Activated CD4-positive, alpha-beta T cell treated with anti-CD3 and anti-CD28 coated beads for 24 hours (primary cell): ENCODE results near the gene KRTAP19-3.
"Not testable (repeated sequence)": the region's sequence is repeated elsewhere in the genome, so short reads cannot be mapped to it uniquely, and the experiment has no call there.

Experiments
- DNase-seq, 2 donors: peaks; one replicate each; pipeline ENCODE4 v3.0.0-alpha.2; 2020; ENCODE audit warnings: low read depth in 2 of 2

The KRTAP19-3 gene

GRCh38 chr21:30491963-30492428 is at the start of gene KRTAP19-3:
Gene KRTAP19-3 (minus strand): TSS chr21:30492013. CDS start chr21:30491957, 56 bp downstream.
- DNase-seq, result no peak

DNA sequence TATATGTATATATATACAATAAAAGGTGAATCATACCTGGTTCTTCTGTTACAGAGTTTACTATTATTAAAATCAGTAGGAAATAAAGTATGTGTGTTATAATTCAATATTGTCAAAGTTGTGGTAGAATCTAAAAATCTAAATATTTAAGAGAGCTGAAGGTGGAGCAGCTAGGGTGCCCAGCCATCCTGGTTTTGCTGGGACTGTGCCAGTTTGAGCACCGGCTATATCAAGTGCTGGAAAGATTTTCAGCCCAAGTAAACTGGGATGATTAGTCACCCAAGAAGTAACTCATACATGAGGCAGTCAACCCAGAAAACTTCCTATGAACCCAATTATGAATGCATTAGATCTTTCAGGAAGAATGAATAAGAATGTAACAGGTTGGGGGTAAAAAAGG is 27.1 kb upstream of the KRTAP19-3 start:
- DNase-seq, result no peak

- no peak for DNase-seq
Observed at GRCh38 chr21:30515681-30516080, 23.9 kb upstream of the KRTAP19-3 start.

DNA sequence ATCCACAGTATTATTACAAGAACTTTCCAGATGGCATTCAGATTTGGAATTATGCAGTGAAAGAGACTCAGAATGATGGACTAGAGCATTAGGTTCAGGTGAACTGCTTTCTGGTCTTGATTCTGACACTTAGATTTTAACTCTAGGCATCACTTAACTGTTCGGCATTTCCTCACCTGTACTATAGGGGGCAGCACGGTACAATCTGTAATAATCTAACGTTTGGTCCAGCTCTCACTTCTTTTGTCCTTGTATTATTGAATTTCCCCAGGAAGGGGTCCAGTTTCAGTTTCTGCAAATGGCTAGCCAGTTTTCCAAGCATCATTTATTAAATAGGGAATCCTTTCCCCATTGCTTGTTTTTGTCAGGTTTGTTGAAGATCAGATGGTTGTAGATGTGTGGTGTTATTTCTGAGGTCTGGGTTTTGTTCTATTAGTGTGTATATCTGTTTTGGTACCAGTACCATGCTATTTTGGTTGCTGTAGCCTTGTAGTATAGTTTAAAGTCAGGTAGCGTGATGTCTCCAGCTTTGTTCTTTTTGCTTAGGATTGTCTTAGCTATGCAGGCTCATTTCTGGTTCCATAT is 13.9 kb upstream of the KRTAP19-3 start:
- DNase-seq, result not testable (repeated sequence)

DNA sequence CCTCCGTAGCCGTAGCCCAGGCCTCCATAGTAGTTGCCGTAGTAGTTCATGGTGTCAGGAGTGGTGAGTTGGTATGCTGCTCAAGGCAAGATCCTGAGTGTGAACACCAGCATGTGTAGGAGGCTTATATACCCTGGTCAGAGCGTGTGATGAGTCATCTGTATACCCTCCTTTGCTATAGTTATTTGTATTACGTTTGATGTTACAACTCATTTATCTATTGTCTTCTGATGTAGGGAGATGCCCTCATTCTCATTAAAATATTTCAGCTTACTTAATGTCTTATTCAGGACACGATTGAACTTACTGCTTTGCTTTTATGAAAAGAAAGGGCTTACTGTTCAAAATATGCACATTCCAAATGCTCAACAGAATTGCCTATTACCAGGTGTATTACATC is 10.2 kb upstream of the KRTAP19-3 start, which contains the start of gene KRTAP19-5:
Gene KRTAP19-5, minus strand, starts transcription at position 101 of the 400 bp plus-strand sequence. Its CDS starts 51 bp downstream, at position 50.
- no peak for DNase-seq

GRCh38 chr21:30497065-30497464 is 5.3 kb upstream of the KRTAP19-3 start, which contains the start of gene KRTAP19-4:
Gene KRTAP19-4 (minus strand): TSS chr21:30497165. CDS start chr21:30497110, 55 bp downstream.
- DNase-seq, result no peak

DNA sequence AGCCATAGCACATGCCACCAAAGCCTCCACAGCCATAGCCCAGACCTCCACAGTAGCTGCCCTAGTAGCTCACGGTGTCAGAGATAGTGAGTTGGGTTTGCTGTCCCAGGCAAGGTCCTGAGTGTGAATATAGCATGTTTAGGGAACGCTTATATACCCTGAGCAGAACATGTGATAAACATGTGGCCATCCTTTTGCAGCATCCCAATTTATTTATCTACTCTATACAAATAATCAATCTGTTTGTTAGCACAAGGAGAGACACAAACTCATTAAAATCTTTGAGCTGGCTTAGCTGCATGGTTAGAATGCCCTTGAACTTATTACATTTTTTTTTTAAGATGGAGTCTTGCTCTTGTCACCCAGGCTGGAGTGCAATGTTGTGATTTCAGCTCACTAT is 4.5 kb downstream of the KRTAP19-3 start, which contains the start of gene KRTAP19-2:
Gene KRTAP19-2, minus strand, starts transcription at position 101 of the 400 bp plus-strand sequence. Its CDS starts 88 bp downstream, at position 13.
- DNase-seq, result no peak

DNA sequence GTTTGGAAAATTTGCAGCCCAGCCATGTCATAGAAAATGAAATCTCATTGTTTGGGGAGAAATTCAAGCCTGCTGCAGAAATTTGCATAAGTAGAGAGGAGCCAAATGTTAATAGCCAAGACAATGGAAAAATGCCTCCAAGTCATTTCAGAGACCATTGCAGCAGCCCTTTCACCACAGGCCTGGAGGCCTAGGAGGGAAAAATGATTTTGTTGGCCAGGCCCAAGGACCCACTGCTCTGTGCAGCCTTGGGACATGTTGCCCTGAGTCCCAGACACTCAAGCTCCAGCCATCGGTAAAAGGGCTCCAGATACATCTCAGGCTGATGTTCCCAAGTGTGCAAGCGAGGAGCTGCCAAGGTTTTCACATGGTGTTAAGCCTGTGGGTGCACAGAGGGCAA is 5.6 kb downstream of the KRTAP19-3 start:
- no peak for DNase-seq

DNA sequence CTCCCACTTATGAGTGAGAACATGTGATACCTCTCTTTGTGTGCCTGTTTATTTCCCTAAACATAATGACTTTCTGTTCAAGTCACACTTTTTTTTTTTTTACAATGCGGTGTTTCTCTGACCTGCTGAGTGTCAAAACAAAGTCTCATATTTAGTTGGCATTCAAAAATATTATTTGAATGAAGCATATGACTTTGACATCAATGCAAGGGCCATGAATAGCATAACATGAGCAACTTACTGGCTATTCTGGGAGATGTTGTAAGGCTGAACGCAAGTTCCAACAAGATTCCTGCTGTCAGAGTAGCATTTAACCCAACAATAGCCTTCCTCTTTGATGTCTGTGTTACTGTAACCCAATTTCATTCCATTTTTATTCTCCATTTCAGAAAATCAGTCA is 9.7 kb downstream of the KRTAP19-3 start:
- no peak for DNase-seq

DNA sequence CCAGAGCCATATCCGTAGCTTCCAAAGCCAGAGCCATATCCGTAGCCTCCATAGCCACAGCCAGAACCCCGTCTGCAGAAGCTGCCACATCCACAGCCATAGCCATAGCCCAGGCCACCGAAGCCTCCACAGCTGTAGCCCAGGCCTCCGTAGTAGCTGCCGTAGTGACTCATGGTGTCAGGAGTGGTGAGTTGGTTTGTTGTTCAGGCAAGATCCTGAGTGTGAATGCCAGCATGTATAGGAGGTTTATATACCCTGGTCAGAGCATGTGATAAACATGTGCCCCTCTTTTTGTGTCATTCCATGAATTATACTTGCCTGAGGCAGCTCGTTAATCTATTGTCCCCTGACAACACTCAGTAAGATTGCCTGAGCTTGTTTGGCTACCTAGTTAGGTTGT is 11.7 kb downstream of the KRTAP19-3 start, which contains the start of gene KRTAP19-1:
Gene KRTAP19-1, minus strand, starts transcription at position 223 of the 400 bp plus-strand sequence. Its CDS starts 50 bp downstream, at position 173.
- no peak for DNase-seq

GRCh38 chr21:30479259-30479658 is 12.6 kb downstream of the KRTAP19-3 start:
- no peak for DNase-seq

- no peak for DNase-seq
Observed at GRCh38 chr21:30478004-30478403, 13.8 kb downstream of the KRTAP19-3 start.

DNA sequence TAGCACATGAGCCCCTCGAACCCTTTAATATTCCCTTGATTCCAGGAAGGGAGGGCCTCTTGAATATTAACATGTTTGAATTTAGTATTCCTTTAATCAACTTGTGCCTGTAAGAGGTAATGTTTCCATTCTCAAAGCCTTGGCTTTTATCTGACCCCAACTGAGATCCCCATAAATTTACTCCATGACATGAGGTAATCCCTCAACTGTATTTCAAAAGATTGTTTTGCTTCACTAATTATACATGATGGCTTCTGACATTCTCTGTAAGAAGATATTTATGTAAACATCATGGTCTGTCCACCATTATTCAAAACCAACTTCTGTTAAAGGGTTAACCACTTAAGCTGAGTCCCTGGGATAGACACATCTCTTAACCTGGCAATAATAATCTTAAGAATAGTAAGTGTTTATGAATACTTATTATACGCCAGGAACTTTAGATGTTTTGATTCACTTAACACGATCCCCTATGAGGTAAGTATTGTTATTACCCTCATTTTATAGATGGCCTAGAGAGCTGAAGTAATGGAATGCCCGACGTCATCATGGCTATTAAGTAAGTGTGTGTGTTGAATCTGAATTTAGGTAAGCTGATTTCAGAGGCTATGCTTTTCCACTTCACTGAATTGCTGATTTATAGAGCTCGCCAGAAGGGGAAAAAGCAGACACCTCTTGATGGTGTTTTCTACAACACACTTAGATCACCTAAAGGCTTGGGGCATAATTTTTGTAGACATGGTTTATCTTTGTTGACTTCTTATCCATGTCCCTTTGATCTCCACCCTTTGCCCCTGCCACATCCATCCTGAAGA is 22.7 kb downstream of the KRTAP19-3 start:
- no peak for DNase-seq

DNA sequence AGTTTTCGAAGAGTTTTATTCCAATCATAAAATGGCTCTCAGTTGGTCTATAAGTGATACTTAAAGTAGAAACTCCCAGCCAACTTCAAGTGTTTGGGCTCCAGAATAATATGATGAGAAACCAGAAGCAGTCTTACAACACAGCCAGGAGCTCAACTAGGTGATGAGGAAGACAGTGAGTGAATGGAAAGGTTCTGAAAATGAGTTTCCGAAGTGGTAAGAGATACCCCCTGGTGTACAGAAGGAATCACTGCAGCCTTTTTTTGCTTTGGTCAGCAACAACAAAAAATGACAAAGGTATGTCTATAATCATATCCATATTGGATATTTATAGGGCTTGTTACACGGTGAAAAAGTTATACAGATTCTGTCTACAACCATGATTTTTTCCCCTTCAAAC is 28.1 kb downstream of the KRTAP19-3 start:
- DNase-seq, result no peak

DNA sequence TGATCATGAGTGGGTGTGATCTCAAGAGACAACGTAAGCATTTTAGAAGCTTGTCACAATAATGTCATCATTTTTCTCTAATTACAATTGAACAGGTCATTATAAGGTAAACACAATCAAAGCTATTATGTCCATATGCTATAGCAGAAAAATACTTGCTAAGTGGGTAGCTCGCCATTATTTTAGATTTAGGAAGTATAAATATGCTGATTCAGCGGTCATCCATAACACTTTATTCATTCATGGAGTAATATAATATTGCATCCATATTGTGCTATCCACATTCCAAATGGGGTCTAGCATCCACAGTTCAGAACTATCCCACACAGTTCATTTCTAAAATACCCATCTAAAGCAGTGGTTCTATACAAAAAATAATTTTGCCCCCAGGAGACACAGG is 43.3 kb downstream of the KRTAP19-3 start:
- no peak for DNase-seq

GRCh38 chr21:30447056-30447455 is 44.8 kb downstream of the KRTAP19-3 start:
- DNase-seq, result no peak

DNA sequence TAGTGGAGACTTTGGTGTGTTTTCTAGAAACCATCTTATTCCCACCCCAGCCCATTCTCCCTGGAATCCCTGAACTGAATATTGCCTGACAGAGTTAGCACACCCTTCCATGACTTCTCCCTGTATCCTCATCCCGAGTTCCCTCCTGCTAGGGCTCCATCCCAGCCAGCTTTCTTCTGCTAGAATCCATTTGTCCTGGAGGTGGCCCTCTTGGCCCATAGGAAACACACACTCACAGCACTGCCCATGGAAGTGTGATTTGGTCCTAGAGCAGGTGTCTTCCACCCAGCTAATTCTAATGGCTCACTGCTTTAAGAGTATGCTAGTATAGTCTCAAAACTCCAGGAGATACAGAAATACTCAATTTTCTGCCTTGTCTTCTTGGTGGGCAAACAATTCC is 47.6 kb downstream of the KRTAP19-3 start:
- DNase-seq, result no peak

- no peak for DNase-seq
Observed at GRCh38 chr21:30443226-30443625, 48.6 kb downstream of the KRTAP19-3 start.
